GM12872 (cell line): Measurements from ENCODE around the gene MGAT2.

Experiments
- CTCF ChIP-seq: IDR thresholded peaks from 3 replicates; pipeline ENCODE4 v1.5.1; 2011; ENCODE audit warnings: low read depth, mild to moderate bottlenecking, low read length, moderate library complexity; ENCODE audit not compliant: insufficient read depth

MGAT2 gene

GRCh38 chr14:49617852-49618519, 2.6 kb upstream of the MGAT2 start:
- TF ChIP-seq CTCF = no peak

- no peak for TF ChIP-seq CTCF
Measured at GRCh38 chr14:49619730-49620129, 869 bp upstream of the MGAT2 start.

- no peak for TF ChIP-seq CTCF
Measured at GRCh38 chr14:49621114-49621881, 699 bp downstream of the MGAT2 start.

- no peak for TF ChIP-seq CTCF
Measured at GRCh38 chr14:49622022-49622607, 1.5 kb downstream of the MGAT2 start.

- TF ChIP-seq CTCF = no peak
Measured at GRCh38 chr14:49623387-49623786, 2.8 kb downstream of the MGAT2 start.

GRCh38 chr14:49623941-49624839, 3.6 kb downstream of the MGAT2 start:
- TF ChIP-seq CTCF = no peak
